IMR-90 (cell line): ENCODE data around the gene CREG2. TPM values are rescaled to one million over a fixed set of nuclear protein-coding genes. Genes with fewer than 3 reads are reported as not detected.
A peak's percentile ranks its signal among the peaks of the same experiment; 100 is the strongest.

Source experiments
- ATAC-seq: fragments of 200-7000 bp; cut with Tn5 transposase; 2 replicates; pipeline ENCODE4 v1.9.1; 2020; ENCODE audit warnings: low read depth, mild to moderate bottlenecking, moderate library complexity
- BruUV-seq: library from RNA; stranded (reverse); fragments of 400-500 nt; replicated peaks from 2 replicates; lab custom pipeline; 2021; lab: Mats Ljungman, UMichigan
- CTCF ChIA-PET: fragments of 300-600 bp; formaldehyde crosslinking; extraction: SDS; loops from one replicate; lab custom pipeline; 2021; ENCODE audit warnings: antibody characterized with exemption; lab: Yijun Ruan, JAX
- POLR2A ChIA-PET: fragments of 300-600 bp; sonication (Branson Sonifier 250); formaldehyde crosslinking; loops from one replicate; lab custom pipeline; 2022; ENCODE audit warnings: antibody characterized with exemption; ENCODE audit not compliant: unreplicated experiment; lab: Charles Lee
- DNase-seq: peaks from one replicate; pipeline ENCODE4 v3.0.0; 2013
- H2AFZ ChIP-seq: replicated peaks from 2 replicates; pipeline ENCODE3; 2013; ENCODE audit warnings: low read length, mild to moderate bottlenecking; ENCODE audit not compliant: poor library complexity
- H2AK5ac ChIP-seq: 2 replicates; pipeline ENCODE4 v1.6.1; 2013; ENCODE audit warnings: low read depth, low read length, inconsistent platforms
- H2AK9ac ChIP-seq: replicated peaks from 2 replicates; pipeline ENCODE3; 2013; ENCODE audit warnings: mild to moderate bottlenecking, low read depth, low read length, moderate library complexity; ENCODE audit not compliant: poor library complexity
- H2BK120ac ChIP-seq: 2 replicates; pipeline ENCODE4 v1.6.1; 2013; ENCODE audit warnings: low read depth, low read length, inconsistent platforms
- H2BK15ac ChIP-seq: 3 replicates; pipeline ENCODE4 v1.6.1; 2013; ENCODE audit warnings: low read depth, low read length, inconsistent platforms
- H2BK20ac ChIP-seq: 2 replicates; pipeline ENCODE4 v1.6.1; 2013; ENCODE audit warnings: low read depth, mild to moderate bottlenecking, inconsistent platforms, low read length, moderate library complexity
- H2BK5ac ChIP-seq: 2 replicates; pipeline ENCODE4 v1.6.1; 2013; ENCODE audit warnings: mild to moderate bottlenecking, low read depth, low read length, inconsistent platforms; ENCODE audit not compliant: poor library complexity, severe bottlenecking
- H3K14ac ChIP-seq: replicated peaks from 2 replicates; pipeline ENCODE4 v1.6.1; 2013; ENCODE audit warnings: low read depth, low read length, inconsistent platforms
- H3K18ac ChIP-seq: 2 replicates; pipeline ENCODE4 v1.6.1; 2013; ENCODE audit warnings: low read depth, low read length, control low read depth
- H3K23ac ChIP-seq: 2 replicates; pipeline ENCODE4 v1.6.1; 2013; ENCODE audit warnings: low read depth, low read length, inconsistent platforms
- H3K27ac ChIP-seq: 2 replicates; pipeline ENCODE4 v1.5.1; 2013; ENCODE audit warnings: mild to moderate bottlenecking, control low read depth, low read length; ENCODE audit not compliant: insufficient read depth
- H3K27me3 ChIP-seq: 2 replicates; pipeline ENCODE4 v1.6.1; 2013; ENCODE audit warnings: low read length; ENCODE audit not compliant: control insufficient read depth, insufficient read depth
- H3K36me3 ChIP-seq: 2 replicates; pipeline ENCODE4 v1.6.1; 2013; ENCODE audit warnings: low read length, mixed read lengths; ENCODE audit not compliant: control insufficient read depth, insufficient read depth
- H3K4ac ChIP-seq: 2 replicates; pipeline ENCODE4 v1.6.1; 2013; ENCODE audit warnings: low read depth, low read length, inconsistent platforms
- H3K4me1 ChIP-seq: 2 replicates; pipeline ENCODE4 v1.6.1; 2013; ENCODE audit warnings: low read length, mixed read lengths; ENCODE audit not compliant: control insufficient read depth, insufficient read depth
- H3K4me2 ChIP-seq: 2 replicates; pipeline ENCODE4 v1.6.1; 2013; ENCODE audit warnings: low read depth, mild to moderate bottlenecking, control low read depth, low read length, moderate library complexity
- H3K4me3 ChIP-seq: 2 replicates; pipeline ENCODE4 v1.5.1; 2013; ENCODE audit warnings: low read depth, mild to moderate bottlenecking, control low read depth, low read length, moderate library complexity; ENCODE audit not compliant: insufficient read depth
- H3K56ac ChIP-seq: 2 replicates; pipeline ENCODE4 v1.6.1; 2013; ENCODE audit warnings: low read length, inconsistent platforms; ENCODE audit not compliant: insufficient read depth; ENCODE audit errors: extremely low read depth
- H3K79me1 ChIP-seq, 2 experiments: 2 replicates each; pipeline ENCODE4 v1.6.1; 2013; ENCODE audit warnings: low read length in 2 of 2, inconsistent platforms in 1 of 2, low read depth in 1 of 2
- H3K9ac ChIP-seq: 2 replicates; pipeline ENCODE4 v1.6.1; 2013; ENCODE audit warnings: low read depth, low read length, control low read depth
- H3K9me1 ChIP-seq: 2 replicates; pipeline ENCODE4 v1.6.1; 2013; ENCODE audit warnings: low read length, inconsistent platforms; ENCODE audit not compliant: insufficient read depth
- H3K9me3 ChIP-seq: 2 replicates; pipeline ENCODE4 v1.6.1; 2013; ENCODE audit warnings: low read length; ENCODE audit not compliant: control insufficient read depth, insufficient read depth
- H4K20me1 ChIP-seq: 2 replicates; pipeline ENCODE4 v1.6.1; 2013; ENCODE audit warnings: low read length, inconsistent platforms; ENCODE audit not compliant: insufficient read depth
- H4K5ac ChIP-seq: 2 replicates; pipeline ENCODE4 v1.6.1; 2013; ENCODE audit warnings: mild to moderate bottlenecking, low read depth, low read length, control low read depth
- H4K8ac ChIP-seq, 2 experiments: 2 replicates each; pipeline ENCODE4 v1.6.1; 2013; ENCODE audit warnings: low read depth in 2 of 2, low read length in 2 of 2, control low read depth in 1 of 2, inconsistent platforms in 1 of 2
- H4K91ac ChIP-seq: 2 replicates; pipeline ENCODE4 v1.6.1; 2013; ENCODE audit warnings: low read depth, low read length, inconsistent platforms; ENCODE audit not compliant: insufficient read depth
- BHLHE40 ChIP-seq: fragments of 150-350 bp; IDR thresholded peaks from 2 replicates; pipeline ENCODE4 v1.6.1; 2016; ENCODE audit warnings: mild to moderate bottlenecking, low read depth, low read length
- CEBPB ChIP-seq: IDR thresholded peaks from 2 replicates; pipeline ENCODE4 v1.6.1; 2012; ENCODE audit warnings: low read depth, low read length, improper control_type of control experiment
- FOS ChIP-seq: fragments of 150-350 bp; IDR thresholded peaks from 2 replicates; pipeline ENCODE4 v1.6.1; 2016; ENCODE audit warnings: low read depth, low read length
- MAFK ChIP-seq: IDR thresholded peaks from 2 replicates; pipeline ENCODE4 v1.6.1; 2012; ENCODE audit warnings: low read depth, low read length, improper control_type of control experiment
- MAZ ChIP-seq: IDR thresholded peaks from 2 replicates; pipeline ENCODE4 v1.6.1; 2012; ENCODE audit warnings: low read depth, mild to moderate bottlenecking, low read length, improper control_type of control experiment, moderate library complexity, borderline replicate concordance
- MXI1 ChIP-seq: IDR thresholded peaks from 2 replicates; pipeline ENCODE4 v1.6.1; 2012; ENCODE audit warnings: low read depth, mild to moderate bottlenecking, low read length, moderate library complexity, borderline replicate concordance
- POLR2A ChIP-seq: IDR thresholded peaks from 2 replicates; pipeline ENCODE4 v1.6.1; 2012; ENCODE audit warnings: mild to moderate bottlenecking, low read depth, low read length
- RAD21 ChIP-seq: IDR thresholded peaks from 2 replicates; pipeline ENCODE4 v1.6.1; 2012; ENCODE audit warnings: low read length, improper control_type of control experiment
- RCOR1 ChIP-seq: IDR thresholded peaks from 2 replicates; pipeline ENCODE4 v1.6.1; 2012; ENCODE audit warnings: mild to moderate bottlenecking, low read length, improper control_type of control experiment; ENCODE audit not compliant: insufficient replicate concordance
- RFX5 ChIP-seq: IDR thresholded peaks from 2 replicates; pipeline ENCODE4 v1.8.0; 2012; ENCODE audit warnings: low read depth, mild to moderate bottlenecking, low read length, moderate library complexity
- SMC3 ChIP-seq: fragments of 150-350 bp; IDR thresholded peaks from 2 replicates; pipeline ENCODE4 v1.6.1; 2016; ENCODE audit warnings: low read depth, mild to moderate bottlenecking, antibody characterized with exemption, low read length, moderate library complexity
- WGBS, 2 experiments: methylation state at CpG; one replicate each; pipeline versions ENCODE4 v1.1.5 to v1.1.7; 2013; ENCODE audit warnings: missing lambda C conversion rate in 2 of 2; ENCODE audit not compliant: insufficient read length in 1 of 2; ENCODE audit errors: extremely low coverage in 2 of 2; 5-methylcytosine and 5-hydroxymethylcytosine counted together
- dilution Hi-C: fragments of 300-500 bp; cut with HindIII; formaldehyde crosslinking; loops from one replicate; pipeline ENCODE4 v1.14.3; 2018; ENCODE audit warnings: low sequenced_read_pairs; ENCODE audit not compliant: unreplicated experiment
- in situ Hi-C: fragments of 300-500 bp; cut with MboI; formaldehyde crosslinking; loops from 3 replicates; pipeline ENCODE4 v1.14.3; 2019; ENCODE audit warnings: low sequenced_read_pairs, inconsistent platforms, mixed read lengths
- intact Hi-C: fragments of 100-400 bp; cut with micrococcal nuclease; formaldehyde crosslinking; loops from 2 replicates; pipeline ENCODE4 v1.10.0; 2022
- polyA plus RNA-seq, 3 experiments: library from polyadenylated mRNA; depleted of rRNA; stranded (reverse); fragments of >200 nt; gene quantifications; 2 replicates each; pipeline ENCODE4 v1.2.3, GENCODE V29; 2012; ENCODE audit warnings: low replicate concordance in 1 of 3
- total RNA-seq: library from RNA; depleted of rRNA; stranded (reverse); fragments of >200 nt; gene quantifications from 2 replicates; pipeline ENCODE4 v1.2.3, GENCODE V29; 2012
- TF ChIP-seq, protein P1 (sequence below): conservative IDR thresholded peaks from 2 replicates; pipeline ENCODE4 v1.5.1; 2012; ENCODE audit warnings: mild to moderate bottlenecking, low read depth, low read length, improper control_type of control experiment
- TF ChIP-seq, protein P2 (sequence below): fragments of 150-350 bp; IDR thresholded peaks from 2 replicates; pipeline ENCODE4 v1.6.1; 2017; ENCODE audit warnings: mild to moderate bottlenecking, antibody characterized with exemption, low read length, low read depth
- TF ChIP-seq, protein P3 (sequence below): fragments of 150-350 bp; IDR thresholded peaks from 2 replicates; pipeline ENCODE4 v1.6.1; 2016; ENCODE audit warnings: low read depth, mild to moderate bottlenecking, low read length, moderate library complexity, borderline replicate concordance

The CREG2 gene
- total and polyA plus RNA-seq, 2 of the 4 experiments (the other 2 are of a cell fraction), result 0.17 TPM; not detected in 1

DNA sequence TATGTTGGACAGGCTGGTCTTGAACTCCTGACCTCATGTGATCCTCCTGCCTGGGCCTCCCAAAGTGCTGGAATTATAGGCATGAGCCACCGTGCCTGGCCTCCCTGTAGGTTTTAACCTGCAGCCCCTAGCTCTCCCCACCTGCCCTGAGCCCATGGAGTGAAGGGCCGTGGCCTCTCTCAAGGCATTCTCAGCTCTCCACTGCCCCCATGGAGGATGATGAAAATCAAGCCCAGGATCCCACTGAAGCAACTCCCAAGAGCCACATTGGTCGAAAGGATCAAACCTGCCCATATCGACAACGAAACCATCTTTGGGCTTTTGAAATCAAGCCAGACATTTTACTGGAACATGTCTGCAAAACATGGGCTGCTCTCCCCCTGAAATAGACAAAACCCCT, 22.4 kb upstream of the CREG2 start:
- H3K9me1 ChIP-seq, result peaks cover 7% of the 10 kb centered on the region
- H2BK120ac ChIP-seq, result no peak overlapping the region
- peak overlapping the region; percentile 35; the same call in 1 of the 2 replicates for H2AK5ac ChIP-seq
- H4K8ac ChIP-seq, result no peak overlapping the region
- no peaks in the 10 kb centered on the region for H3K79me1 ChIP-seq
- no peak overlapping the region for H3K4ac ChIP-seq
- H2BK5ac ChIP-seq, result no peak overlapping the region
- CTCF ChIA-PET, result interaction anchor here (0.6 to 1.0 kb wide), 2 partner anchors 68 to 422 kb away, joined by 3 read pairs; no protein-coding TSS in a partner anchor
- POLR2A ChIA-PET, result no interaction called here
- intact Hi-C loops (no loop called here), in situ Hi-C loops (loop anchor here (10.0 kb wide), 1 partner anchor 425 kb away; no protein-coding TSS in a partner anchor), dilution Hi-C loops (no loop called here)
- no peaks in the 10 kb centered on the region for H4K20me1 ChIP-seq
- H3K27ac ChIP-seq, result no peak overlapping the region
- no peak for ATAC-seq
- no peak overlapping the region for H2BK15ac ChIP-seq
- no peak overlapping the region for H3K9ac ChIP-seq
- no peak overlapping the region for H2BK20ac ChIP-seq
- no peak for DNase-seq
- no peak overlapping the region for H3K14ac ChIP-seq
- no peaks in the 10 kb centered on the region for H3K36me3 ChIP-seq
- H2AFZ ChIP-seq, result no peak overlapping the region
- no peaks in the 10 kb centered on the region for H3K9me3 ChIP-seq
- H3K27me3 ChIP-seq, result no peaks in the 10 kb centered on the region
- no peak overlapping the region for H4K5ac ChIP-seq
- no peak overlapping the region for H3K23ac ChIP-seq
- TF ChIP-seq SMC3 (no peak), MAZ (no peak), POLR2A (no peak), RCOR1 (no peak), BHLHE40 (no peak), RAD21 (no peak), MAFK (no peak), CEBPB (no peak), MXI1 (no peak), RFX5 (no peak), FOS (no peak)
- TF ChIP-seq, protein P1, sequence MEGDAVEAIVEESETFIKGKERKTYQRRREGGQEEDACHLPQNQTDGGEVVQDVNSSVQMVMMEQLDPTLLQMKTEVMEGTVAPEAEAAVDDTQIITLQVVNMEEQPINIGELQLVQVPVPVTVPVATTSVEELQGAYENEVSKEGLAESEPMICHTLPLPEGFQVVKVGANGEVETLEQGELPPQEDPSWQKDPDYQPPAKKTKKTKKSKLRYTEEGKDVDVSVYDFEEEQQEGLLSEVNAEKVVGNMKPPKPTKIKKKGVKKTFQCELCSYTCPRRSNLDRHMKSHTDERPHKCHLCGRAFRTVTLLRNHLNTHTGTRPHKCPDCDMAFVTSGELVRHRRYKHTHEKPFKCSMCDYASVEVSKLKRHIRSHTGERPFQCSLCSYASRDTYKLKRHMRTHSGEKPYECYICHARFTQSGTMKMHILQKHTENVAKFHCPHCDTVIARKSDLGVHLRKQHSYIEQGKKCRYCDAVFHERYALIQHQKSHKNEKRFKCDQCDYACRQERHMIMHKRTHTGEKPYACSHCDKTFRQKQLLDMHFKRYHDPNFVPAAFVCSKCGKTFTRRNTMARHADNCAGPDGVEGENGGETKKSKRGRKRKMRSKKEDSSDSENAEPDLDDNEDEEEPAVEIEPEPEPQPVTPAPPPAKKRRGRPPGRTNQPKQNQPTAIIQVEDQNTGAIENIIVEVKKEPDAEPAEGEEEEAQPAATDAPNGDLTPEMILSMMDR, result no peak
- TF ChIP-seq, protein P2, sequence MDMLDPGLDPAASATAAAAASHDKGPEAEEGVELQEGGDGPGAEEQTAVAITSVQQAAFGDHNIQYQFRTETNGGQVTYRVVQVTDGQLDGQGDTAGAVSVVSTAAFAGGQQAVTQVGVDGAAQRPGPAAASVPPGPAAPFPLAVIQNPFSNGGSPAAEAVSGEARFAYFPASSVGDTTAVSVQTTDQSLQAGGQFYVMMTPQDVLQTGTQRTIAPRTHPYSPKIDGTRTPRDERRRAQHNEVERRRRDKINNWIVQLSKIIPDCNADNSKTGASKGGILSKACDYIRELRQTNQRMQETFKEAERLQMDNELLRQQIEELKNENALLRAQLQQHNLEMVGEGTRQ, result no peak
- TF ChIP-seq, protein P3, sequence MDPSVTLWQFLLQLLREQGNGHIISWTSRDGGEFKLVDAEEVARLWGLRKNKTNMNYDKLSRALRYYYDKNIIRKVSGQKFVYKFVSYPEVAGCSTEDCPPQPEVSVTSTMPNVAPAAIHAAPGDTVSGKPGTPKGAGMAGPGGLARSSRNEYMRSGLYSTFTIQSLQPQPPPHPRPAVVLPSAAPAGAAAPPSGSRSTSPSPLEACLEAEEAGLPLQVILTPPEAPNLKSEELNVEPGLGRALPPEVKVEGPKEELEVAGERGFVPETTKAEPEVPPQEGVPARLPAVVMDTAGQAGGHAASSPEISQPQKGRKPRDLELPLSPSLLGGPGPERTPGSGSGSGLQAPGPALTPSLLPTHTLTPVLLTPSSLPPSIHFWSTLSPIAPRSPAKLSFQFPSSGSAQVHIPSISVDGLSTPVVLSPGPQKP, result no peak
- H2AK9ac ChIP-seq, result no peak overlapping the region
- no peak overlapping the region for H4K91ac ChIP-seq
- H3K4me1 ChIP-seq, result peaks cover 4% of the 10 kb centered on the region
- H3K4me3 ChIP-seq, result no peak overlapping the region
- no peak overlapping the region for H3K4me2 ChIP-seq
- H3K18ac ChIP-seq, result no peak overlapping the region
- WGBS, 2 experiments, result 95% methylated on average over 4 of the region's 5 CpGs; no CpG with 5 or more reads in 1 of the 2 experiments
- BruUV-seq, result no TSS peak
- H3K56ac ChIP-seq, result no peak overlapping the region
